Endometrial microvascular endothelial cells (primary cell): ENCODE measurements around the gene NXPH2. TPM values are rescaled to one million over a fixed set of nuclear protein-coding genes. Genes with fewer than 3 reads are reported as not detected.
"Not testable (repeated sequence)": the region's sequence is repeated elsewhere in the genome, so short reads cannot be mapped to it uniquely, and the experiment has no call there.

Source experiments
- in situ Hi-C: cut with HindIII; loops from 2 replicates; pipeline ENCODE4 v1.10.0; 2017; ENCODE audit warnings: low sequenced_read_pairs, low pct_unique_long_range_greater_than_20kb; ENCODE audit errors: inconsistent ontology term
- total RNA-seq: library from RNA; depleted of rRNA; stranded (reverse); fragments of >200 nt; gene quantifications from one replicate; pipeline ENCODE4 v1.2.3, GENCODE V29; 2015; ENCODE audit errors: inconsistent ontology term

Gene NXPH2
- total RNA-seq, 1 donor from 2014 or later, result not detected

- in situ Hi-C loops, result no loop called here
Observed at GRCh38 chr2:138763971-138764370, 16.2 kb downstream of the NXPH2 start.

DNA sequence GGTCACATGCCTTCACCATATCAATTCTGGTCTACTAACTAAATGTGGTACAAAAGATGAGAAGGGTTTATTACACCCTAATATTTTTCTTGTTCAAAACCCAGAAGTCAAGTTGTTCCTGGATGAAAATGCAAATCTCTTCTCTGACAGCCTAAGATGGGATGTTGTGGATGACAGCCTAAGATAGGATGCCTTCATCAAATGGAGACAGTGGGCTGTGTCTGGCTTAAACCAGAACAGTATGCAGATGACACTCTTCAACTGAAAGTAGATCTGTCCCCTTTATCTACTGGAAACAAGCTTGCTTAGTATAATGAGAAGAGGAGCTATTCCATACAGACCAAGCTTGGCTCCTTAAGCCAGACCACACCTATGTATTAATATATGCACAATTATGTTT lies 17.7 kb downstream of the NXPH2 start:
- in situ Hi-C loops, result no loop called here

DNA sequence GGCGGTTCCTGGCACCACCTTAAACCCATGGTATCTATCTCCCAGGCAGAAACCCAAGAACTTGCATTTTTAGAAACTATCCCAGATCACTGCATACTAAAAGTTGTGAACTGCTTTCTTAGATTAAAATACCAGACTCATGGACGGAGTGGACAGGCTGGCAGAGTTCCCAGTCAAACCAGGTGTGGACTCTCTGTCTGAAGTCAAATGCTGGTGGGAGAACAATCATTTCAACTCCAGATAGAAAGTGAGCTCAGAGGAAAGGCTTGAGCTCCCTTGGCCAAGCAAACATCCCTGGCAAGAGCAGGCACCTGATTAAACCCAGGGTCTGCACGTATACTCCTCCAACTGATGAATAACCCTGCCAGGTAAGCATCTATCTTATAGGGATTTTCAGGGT lies 19.5 kb downstream of the NXPH2 start:
- in situ Hi-C loops, result no loop called here

GRCh38 chr2:138757384-138757783 lies 22.8 kb downstream of the NXPH2 start:
- in situ Hi-C loops, result no loop called here

DNA sequence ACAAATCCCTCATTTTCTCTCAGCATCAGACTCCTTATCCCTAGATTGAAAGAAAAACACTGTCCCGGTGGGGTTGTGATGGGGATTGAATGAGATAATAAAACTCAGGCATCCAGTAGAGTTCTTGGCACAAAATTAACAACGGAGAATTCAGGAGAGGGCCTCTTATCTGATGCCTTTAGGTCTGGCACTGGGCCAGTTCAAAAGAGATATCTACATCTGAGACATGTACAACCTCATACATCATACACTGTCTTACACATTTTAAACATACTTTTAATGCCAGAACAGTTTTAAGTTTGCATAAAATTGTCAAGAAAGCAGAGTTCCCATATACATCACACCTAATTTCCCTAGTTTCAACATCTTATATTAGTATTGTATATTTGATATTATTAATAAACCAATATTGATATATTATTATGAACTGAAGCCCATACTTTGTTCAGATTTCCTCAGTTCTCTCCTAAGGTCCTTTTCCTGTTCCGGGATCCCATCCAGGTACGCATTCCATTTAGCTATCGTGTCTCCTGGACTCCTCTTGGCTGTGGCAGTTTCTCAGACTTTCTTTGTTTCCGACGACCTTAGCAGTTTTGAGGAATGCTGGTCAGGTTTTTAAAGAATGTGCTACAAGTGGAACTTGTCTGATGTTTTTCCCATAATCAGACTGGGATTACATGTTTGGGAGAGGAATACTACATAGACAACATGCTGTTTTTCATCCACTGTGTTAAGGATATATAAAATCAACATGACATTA lies 27.8 kb downstream of the NXPH2 start:
- in situ Hi-C loops, result no loop called here

DNA sequence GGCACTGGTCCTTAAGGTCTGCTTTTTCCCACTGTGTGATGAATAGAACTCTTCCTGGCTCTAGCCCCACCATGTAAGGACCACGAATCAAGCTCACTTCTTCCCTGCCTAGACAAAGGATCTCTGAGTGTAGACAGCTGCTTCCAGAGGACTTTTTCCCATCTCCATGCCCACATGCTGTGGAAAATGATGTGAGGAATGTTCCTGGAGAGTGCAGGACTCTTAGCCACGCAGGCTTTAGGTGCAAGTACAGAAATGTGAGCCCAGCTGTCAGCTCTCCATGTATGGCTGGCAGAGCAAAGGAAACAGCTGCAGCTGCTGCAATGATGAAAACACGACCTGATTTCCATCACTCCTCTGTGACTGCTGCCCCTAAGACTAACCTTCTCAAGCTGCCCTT lies 35.5 kb downstream of the NXPH2 start:
- in situ Hi-C loops, result no loop called here

- in situ Hi-C loops, result no loop called here
Observed at GRCh38 chr2:138742441-138743057, 37.6 kb downstream of the NXPH2 start.

DNA sequence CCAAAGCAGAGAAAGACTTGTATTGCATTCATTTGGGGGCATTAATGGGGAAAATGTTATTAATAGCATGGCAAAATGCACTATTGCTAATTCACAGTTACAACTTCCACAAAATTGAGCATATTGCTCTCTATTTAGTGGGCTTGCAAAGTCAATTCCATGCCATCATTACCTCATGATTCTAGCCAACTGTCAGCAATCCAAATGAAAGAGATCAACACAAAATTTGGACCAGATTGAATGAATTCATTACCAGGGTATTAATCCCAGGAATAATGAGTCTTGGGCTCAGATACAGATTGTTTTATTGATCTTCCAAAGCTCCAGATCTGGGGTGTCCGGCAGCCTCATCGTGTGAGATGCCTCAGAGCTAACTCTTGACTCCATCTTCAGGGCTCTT lies 38.3 kb downstream of the NXPH2 start:
- in situ Hi-C loops, result no loop called here

GRCh38 chr2:138737009-138737554 lies 43.1 kb downstream of the NXPH2 start:
- in situ Hi-C loops, result not testable (repeated sequence)

GRCh38 chr2:138732651-138733050 lies 47.5 kb downstream of the NXPH2 start:
- in situ Hi-C loops, result no loop called here

- in situ Hi-C loops, result no loop called here
Observed at GRCh38 chr2:138730497-138731030, 49.6 kb downstream of the NXPH2 start.

DNA sequence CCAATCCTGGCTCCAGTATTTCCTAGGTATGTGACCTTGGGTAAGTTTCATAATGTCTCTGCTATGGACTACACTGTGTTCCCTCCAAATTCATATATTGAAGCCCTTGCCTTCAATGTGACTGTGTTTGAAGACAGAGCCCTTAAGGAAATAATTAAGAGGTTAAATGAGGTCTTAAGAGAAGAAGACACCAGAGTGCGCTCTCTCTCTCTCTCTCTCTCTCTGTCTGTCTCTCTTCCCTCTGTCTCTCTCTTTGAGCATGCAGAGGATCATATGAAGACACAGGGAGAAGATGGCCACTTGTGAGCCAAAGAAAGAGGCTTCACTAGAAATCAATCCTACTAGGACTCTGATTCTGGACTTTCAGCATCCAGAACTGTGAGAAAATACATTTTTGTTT lies 52.2 kb downstream of the NXPH2 start:
- in situ Hi-C loops, result no loop called here

DNA sequence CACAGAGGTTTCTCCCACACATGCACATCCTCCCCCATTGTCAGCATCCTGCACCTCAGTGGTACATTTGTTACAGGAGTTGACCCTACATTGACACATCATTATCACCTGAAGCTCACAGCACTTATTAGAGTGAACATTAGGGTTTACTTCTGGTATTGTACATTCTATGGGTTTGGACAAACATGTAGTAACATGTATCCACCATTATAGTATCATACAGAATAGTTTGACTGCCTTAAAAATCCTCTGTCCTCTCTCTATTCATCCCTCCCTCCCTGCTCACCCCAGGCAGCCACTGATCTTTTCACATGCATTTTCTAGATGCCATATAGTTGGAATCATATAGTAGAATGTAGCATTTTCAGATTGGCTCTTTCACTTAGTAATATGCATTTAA lies 53.5 kb downstream of the NXPH2 start:
- in situ Hi-C loops, result no loop called here

GRCh38 chr2:138724729-138725459 lies 55.3 kb downstream of the NXPH2 start:
- in situ Hi-C loops, result no loop called here

- in situ Hi-C loops, result no loop called here
Observed at GRCh38 chr2:138724327-138724726, 55.9 kb downstream of the NXPH2 start.

GRCh38 chr2:138723196-138723987 lies 56.8 kb downstream of the NXPH2 start:
- in situ Hi-C loops, result no loop called here

GRCh38 chr2:138722316-138722715 lies 57.9 kb downstream of the NXPH2 start:
- in situ Hi-C loops, result no loop called here

- in situ Hi-C loops, result no loop called here
Observed at GRCh38 chr2:138720035-138720838, 60.0 kb downstream of the NXPH2 start.
